K562 (cell line): Measurements from ENCODE around the gene MEF2C. TPM values are rescaled to one million over a fixed set of nuclear protein-coding genes. Genes with fewer than 3 reads are reported as not detected.

Experiments
- ATAC-seq: fragments of 200-7000 bp; cut with Tn5 transposase; 3 replicates; pipeline ENCODE4 v1.9.1; 2020; ENCODE audit warnings: moderate library complexity
- BruUV-seq: library from RNA; stranded (reverse); fragments of 400-500 nt; replicated peaks from 2 replicates; lab custom pipeline; 2021; lab: Mats Ljungman, UMichigan
- CTCF ChIA-PET: fragments of 300-600 bp; formaldehyde crosslinking; extraction: SDS; loops from one replicate; lab custom pipeline; 2021; ENCODE audit warnings: low intra/inter-chr PET ratio; lab: Yijun Ruan, JAX
- POLR2A ChIA-PET: fragments of 300-600, 350-650 bp; sonication (Branson Sonifier 250); formaldehyde crosslinking; extraction: SDS; loops from one replicate; lab custom pipeline; 2021; ENCODE audit warnings: antibody characterized with exemption, inconsistent platforms; lab: Yijun Ruan, JAX
- DNase-seq, 4 experiments: peaks; one replicate each; pipeline versions ENCODE4 v3.0.0 to v3.0.0-alpha.2; 2011 to 2018; ENCODE audit warnings: low spot score in 3 of 4, mixed read lengths in 3 of 4; ENCODE audit errors: extremely low read depth in 1 of 4
- FAIRE-seq: peaks from 2 replicates; lab custom pipeline; 2011; peaks lifted over from hg19 to GRCh38; lab: Jason Lieb, UNC
- H2AFZ ChIP-seq: 2 replicates; pipeline ENCODE4 v1.6.0; 2011; ENCODE audit warnings: low read depth, low read length, control low read depth, inconsistent platforms
- H3K27ac ChIP-seq: fragments of 200-600 bp; 3 replicates; pipeline ENCODE4 v1.8.0; 2011; ENCODE audit warnings: low read depth, mild to moderate bottlenecking, control low read depth, inconsistent platforms, low read length, moderate library complexity, mixed read lengths; ENCODE audit errors: extremely low read depth
- H3K27me3 ChIP-seq, 2 experiments: fragments of 300-600 bp in 1 of 2; 2 replicates in 1 of 2; 3 replicates in 1 of 2; pipeline versions ENCODE4 v1.6.0 to v1.8.0; 2011; ENCODE audit warnings: inconsistent platforms in 2 of 2, low read length in 2 of 2, mild to moderate bottlenecking in 1 of 2, mixed read lengths in 1 of 2, moderate library complexity in 1 of 2; ENCODE audit not compliant: control insufficient read depth in 2 of 2, insufficient read depth in 2 of 2
- H3K36me3 ChIP-seq: fragments of 300-600 bp; 3 replicates; pipeline ENCODE4 v1.8.0; 2011; ENCODE audit warnings: mild to moderate bottlenecking, low read length, inconsistent platforms; ENCODE audit not compliant: control insufficient read depth, insufficient read depth
- H3K4me1 ChIP-seq, 2 experiments: fragments of 200-600 bp in 1 of 2; replicated peaks in 1 of 2; 2 replicates in 1 of 2; 3 replicates in 1 of 2; pipeline versions ENCODE4 v1.5.1 to v1.8.0; 2011; ENCODE audit warnings: inconsistent platforms in 2 of 2, low read length in 2 of 2, mild to moderate bottlenecking in 1 of 2, mixed read lengths in 1 of 2, moderate library complexity in 1 of 2; ENCODE audit not compliant: control insufficient read depth in 2 of 2, insufficient read depth in 2 of 2
- H3K4me2 ChIP-seq: 2 replicates; pipeline ENCODE4 v1.6.1; 2011; ENCODE audit warnings: low read length, control low read depth, inconsistent platforms, mixed read lengths; ENCODE audit not compliant: insufficient read depth
- H3K4me3 ChIP-seq: fragments of 200-600 bp; sonication (generic), shearing (Covaris generic); 2 replicates; pipeline ENCODE4 v1.5.1; 2016; ENCODE audit warnings: control low read depth, inconsistent platforms
- H3K79me2 ChIP-seq: fragments of 200-600 bp; 3 replicates; pipeline ENCODE4 v1.8.0; 2011; ENCODE audit warnings: low read length, inconsistent platforms; ENCODE audit not compliant: control insufficient read depth, insufficient read depth
- H3K9ac ChIP-seq, 2 experiments: 2 replicates each; pipeline versions ENCODE4 v1.6.0 to v1.6.1; 2011; ENCODE audit warnings: low read depth in 2 of 2, low read length in 2 of 2, control low read depth in 1 of 2, inconsistent platforms in 1 of 2, mild to moderate bottlenecking in 1 of 2, mixed read lengths in 1 of 2; ENCODE audit not compliant: insufficient read depth in 1 of 2
- H3K9me1 ChIP-seq: one replicate; pipeline ENCODE4 v1.6.0; 2011; ENCODE audit warnings: inconsistent platforms, mild to moderate bottlenecking, low read length, moderate library complexity; ENCODE audit not compliant: control insufficient read depth, insufficient read depth
- H3K9me3 ChIP-seq: replicated peaks from 2 replicates; pipeline ENCODE4 v1.5.1; 2011; ENCODE audit warnings: low read depth, low read length, inconsistent platforms; ENCODE audit not compliant: control insufficient read depth, insufficient read depth
- H4K20me1 ChIP-seq: replicated peaks from 2 replicates; pipeline ENCODE4 v1.6.1; 2011; ENCODE audit warnings: low read length, inconsistent platforms, mixed read lengths; ENCODE audit not compliant: control insufficient read depth, insufficient read depth
- CXXC5 ChIP-seq: fragments of 250-450 bp; sonication (Bioruptor Pico); IDR thresholded peaks from 2 replicates; pipeline ENCODE4 v1.8.0; 2022; ENCODE audit warnings: inconsistent platforms, mild to moderate bottlenecking, moderate library complexity
- FOS ChIP-seq: IDR thresholded peaks from 3 replicates; pipeline ENCODE4 v1.6.1; 2011; ENCODE audit not compliant: insufficient read length; ENCODE audit errors: extremely low read depth
- KLF13 ChIP-seq: fragments of 450-650 bp; IDR thresholded peaks from 2 replicates; pipeline ENCODE4 v1.6.1; 2016; ENCODE audit warnings: missing genetic modification characterization, low read depth, mild to moderate bottlenecking, missing compliant biosample characterization, moderate library complexity, borderline replicate concordance
- MCM5 ChIP-seq: fragments of 450-650 bp; IDR thresholded peaks from 2 replicates; pipeline ENCODE4 v1.6.1; 2016; ENCODE audit warnings: low read depth
- NBN ChIP-seq: fragments of 450-650 bp; IDR thresholded peaks from 2 replicates; pipeline ENCODE4 v1.6.1; 2016; ENCODE audit warnings: low read depth, mild to moderate bottlenecking
- NFE2L1 ChIP-seq: fragments of 450-650 bp; IDR thresholded peaks from 2 replicates; pipeline ENCODE4 v1.6.1; 2016; ENCODE audit warnings: missing genetic modification characterization, low read depth, mild to moderate bottlenecking, missing compliant biosample characterization, moderate library complexity, borderline replicate concordance
- PATZ1 ChIP-seq: fragments of 250-450 bp; sonication (Bioruptor Pico); IDR thresholded peaks from 2 replicates; pipeline ENCODE4 v1.5.0; 2020; ENCODE audit warnings: mild to moderate bottlenecking, borderline replicate concordance
- SNRNP70 ChIP-seq: fragments of 200-400 bp; formaldehyde crosslinking; optimal IDR thresholded peaks from 2 replicates; pipeline ENCODE3; 2017; ENCODE audit warnings: low read depth, low read length
- SREBF2 ChIP-seq: sonication (generic); formaldehyde crosslinking; IDR thresholded peaks from 2 replicates; pipeline ENCODE4 v1.4.0; 2020; ENCODE audit warnings: mild to moderate bottlenecking, missing genetic modification reagents
- U2AF2 ChIP-seq: fragments of 200-400 bp; formaldehyde crosslinking; optimal IDR thresholded peaks from 2 replicates; pipeline ENCODE3; 2017; ENCODE audit warnings: low read depth, mild to moderate bottlenecking, low read length
- ZNF143 ChIP-seq: sonication (generic); formaldehyde crosslinking; IDR thresholded peaks from 2 replicates; pipeline ENCODE4 v1.9.0; 2022; ENCODE audit warnings: mild to moderate bottlenecking, missing genetic modification reagents
- ZNF408 ChIP-seq: fragments of 250-450 bp; sonication (Bioruptor Pico); IDR thresholded peaks from 2 replicates; pipeline ENCODE4 v1.4.0; 2020; ENCODE audit warnings: low read depth, mild to moderate bottlenecking, moderate library complexity
- ZNF589 ChIP-seq: fragments of 200-800 bp; sonication (Bioruptor generic); IDR thresholded peaks from 2 replicates; pipeline ENCODE4 v1.6.1; 2016; ENCODE audit warnings: low read depth, missing genetic modification characterization, missing compliant biosample characterization
- ZNF668 ChIP-seq: fragments of 250-450 bp; sonication (Bioruptor Pico); IDR thresholded peaks from 2 replicates; pipeline ENCODE4 v1.8.0; 2022; ENCODE audit warnings: mild to moderate bottlenecking, inconsistent platforms
- ZNF830 ChIP-seq: fragments of 250-450 bp; sonication (Bioruptor Pico); IDR thresholded peaks from 2 replicates; pipeline ENCODE4 v1.5.0; 2021; ENCODE audit warnings: mild to moderate bottlenecking
- WGBS: fragments of 100-300 bp; shearing (Covaris generic); methylation state at CpG from one replicate; pipeline ENCODE4 v1.1.6; 2016; ENCODE audit warnings: low coverage, mixed read lengths; ENCODE audit not compliant: insufficient coverage; ENCODE audit errors: missing lambda C conversion rate; 5-methylcytosine and 5-hydroxymethylcytosine counted together
- in situ Hi-C: fragments of 300-500 bp; cut with MboI; formaldehyde crosslinking; loops from 4 replicates; pipeline ENCODE4 v1.15.0; 2018; ENCODE audit warnings: inconsistent platforms, mixed read lengths
- intact Hi-C: fragments of 100-400 bp; cut with micrococcal nuclease; formaldehyde crosslinking; loops from 2 replicates; pipeline ENCODE4 v1.14.2; 2022
- polyA plus RNA-seq, 8 experiments: library from polyadenylated mRNA; depleted of rRNA in 4 of 8; stranded (reverse) in 5 of 8; unstranded in 3 of 8; fragments of >200 nt; fragmentation: Nextera tagmentation in 2 of 8; fragmentation: Illumina TruSeq in 1 of 8; extraction: Ambion mirVana in 2 of 8; extraction: Trizol in 1 of 8; gene quantifications; 2 replicates each; pipeline versions ENCODE4 v1.2.1 to v1.2.3, GENCODE V29; 2011 to 2014; ENCODE audit warnings: inconsistent platforms in 1 of 8, missing spikeins in 1 of 8
- total RNA-seq, 7 experiments: library from RNA; depleted of rRNA in 6 of 7; stranded (reverse); fragments of >200 nt in 6 of 7; fragmentation: Illumina TruSeq in 2 of 7; extraction: Trizol in 2 of 7; gene quantifications; 2 replicates each; pipeline versions ENCODE4 v1.2.1 to v1.2.3, GENCODE V29; 2011 to 2021; ENCODE audit warnings: low replicate concordance in 1 of 7
- TF ChIP-seq, protein P1 (sequence below): fragments of 250-450 bp; sonication (Bioruptor Pico); IDR thresholded peaks from 2 replicates; pipeline ENCODE4 v1.8.0; 2021; ENCODE audit warnings: mild to moderate bottlenecking, moderate library complexity

The MEF2C gene
- total and polyA plus RNA-seq, 9 of the 15 experiments (the other 6 are each of a cell fraction or from before 2014, with no cell fraction given) = 25.1 to 67.8 (median 58.3) TPM

DNA sequence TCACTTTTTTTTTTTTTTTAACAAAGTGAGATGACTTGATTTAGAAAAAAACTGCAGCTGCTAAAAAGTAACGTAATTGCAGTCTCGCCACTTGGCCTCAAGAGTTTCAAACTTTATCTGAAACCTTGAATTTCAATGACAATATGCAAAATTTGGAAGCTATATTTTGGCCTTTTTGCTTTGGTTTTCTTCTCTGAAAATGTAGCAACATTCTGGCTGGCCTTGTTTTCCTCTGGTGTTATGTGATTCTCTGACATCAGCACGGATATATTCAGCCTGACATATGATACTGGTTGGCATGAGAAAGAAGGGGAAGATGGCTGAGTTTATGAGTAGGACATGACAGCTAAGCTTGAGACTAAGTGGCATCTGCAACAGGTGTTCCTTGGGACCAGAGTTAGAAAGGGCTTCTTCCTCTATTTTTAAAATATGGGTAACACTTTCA is 136.5 kb downstream of the MEF2C start:
- in situ Hi-C loops = no loop called here
- intact Hi-C loops = no loop called here
- FAIRE-seq = no peak
- CTCF ChIA-PET = no interaction called here
- TF ChIP-seq SNRNP70 (no peak), ZNF589 (CRISPR knock-in tag) (no peak), FOS (no peak), NFE2L1 (no peak), ZNF830 (CRISPR knock-in tag) (no peak), U2AF2 (no peak), KLF13 (tag) (no peak), NBN (no peak), MCM5 (no peak), ZNF668 (CRISPR knock-in tag) (no peak), ZNF408 (CRISPR knock-in tag) (no peak), ZNF143 (CRISPR knock-in tag) (no peak), SREBF2 (CRISPR knock-in tag) (no peak), CXXC5 (CRISPR knock-in tag) (no peak), PATZ1 (CRISPR knock-in tag) (no peak)
- TF ChIP-seq, protein P1, sequence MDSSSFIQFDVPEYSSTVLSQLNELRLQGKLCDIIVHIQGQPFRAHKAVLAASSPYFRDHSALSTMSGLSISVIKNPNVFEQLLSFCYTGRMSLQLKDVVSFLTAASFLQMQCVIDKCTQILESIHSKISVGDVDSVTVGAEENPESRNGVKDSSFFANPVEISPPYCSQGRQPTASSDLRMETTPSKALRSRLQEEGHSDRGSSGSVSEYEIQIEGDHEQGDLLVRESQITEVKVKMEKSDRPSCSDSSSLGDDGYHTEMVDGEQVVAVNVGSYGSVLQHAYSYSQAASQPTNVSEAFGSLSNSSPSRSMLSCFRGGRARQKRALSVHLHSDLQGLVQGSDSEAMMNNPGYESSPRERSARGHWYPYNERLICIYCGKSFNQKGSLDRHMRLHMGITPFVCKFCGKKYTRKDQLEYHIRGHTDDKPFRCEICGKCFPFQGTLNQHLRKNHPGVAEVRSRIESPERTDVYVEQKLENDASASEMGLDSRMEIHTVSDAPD (CRISPR knock-in tag) = no peak
- ATAC-seq = no peak
- Histone ChIP-seq H3K4me3 (no peak overlapping the region), H3K4me1 (no peaks in the 10 kb centered on the region), H3K9me3 (no peaks in the 10 kb centered on the region), H3K27me3 (no peaks in the 10 kb centered on the region), H3K36me3 (peaks cover 31% of the 10 kb centered on the region; the same call in 2 of the 3 replicates), H2AFZ (no peak overlapping the region), H3K4me2 (no peak overlapping the region), H3K79me2 (no peaks in the 10 kb centered on the region), H4K20me1 (no peaks in the 10 kb centered on the region), H3K27ac (no peak overlapping the region), H3K9ac (no peak overlapping the region), H3K9me1 (no peaks in the 10 kb centered on the region)
- DNase-seq = no peak
- POLR2A ChIA-PET = interaction anchor here (0.6 to 1.1 kb wide), 2 partner anchors 13 to 1416 kb away, joined by 3 to 4 read pairs; no protein-coding TSS in a partner anchor
- WGBS = 67% methylated on average over 3 of the region's 3 CpGs
- no TSS peak for BruUV-seq
